Upper lobe of left lung (tissue), 6 donors: ENCODE data around the gene PLS1. TPM values are rescaled to one million over a fixed set of nuclear protein-coding genes. Genes with fewer than 3 reads are reported as not detected.
"Not testable (repeated sequence)": the region's sequence is repeated elsewhere in the genome, so short reads cannot be mapped to it uniquely, and the experiment has no call there.

Source experiments
- ATAC-seq, 2 donors: fragments of 200-7000 bp; cut with Tn5 transposase; one replicate each; pipeline ENCODE4 v1.9.1; 2022; ENCODE audit warnings: mild to moderate bottlenecking in 2 of 2, moderate library complexity in 2 of 2; ENCODE audit not compliant: low FRiP score in 2 of 2
- DNase-seq, 2 donors: peaks; one replicate each; pipeline ENCODE4 v3.0.0-alpha.2; 2019 to 2020
- H3K27ac ChIP-seq, 4 donors: fragments of 200-600 bp; sonication (generic); one replicate each; pipeline ENCODE4 v1.5.1; 2016 to 2019
- H3K27me3 ChIP-seq, 4 donors: fragments of 200-600 bp; sonication (generic); one replicate each; pipeline ENCODE4 v1.5.1; 2017 to 2019
- H3K36me3 ChIP-seq, 4 donors: fragments of 200-600 bp; sonication (generic); one replicate each; pipeline ENCODE4 v1.5.1; 2016 to 2019
- H3K4me1 ChIP-seq, 4 donors: fragments of 200-600 bp; sonication (generic); one replicate each; pipeline ENCODE4 v1.5.1; 2018 to 2019
- H3K4me3 ChIP-seq, 4 donors: fragments of 200-600 bp; sonication (generic); one replicate each; pipeline ENCODE4 v1.5.1; 2017 to 2019; ENCODE audit warnings: mild to moderate bottlenecking in 2 of 4, moderate library complexity in 1 of 4
- H3K9me3 ChIP-seq, 4 donors: fragments of 200-600 bp; sonication (generic); one replicate each; pipeline ENCODE4 v1.5.1; 2018 to 2019
- CTCF ChIP-seq, 6 experiments: fragments of 450-650 bp in 4 of 6; fragments of 200-600 bp in 2 of 6; sonication (generic) in 2 of 6; IDR thresholded peaks; one replicate each; pipeline ENCODE4 v1.5.1; 2016 to 2019; ENCODE audit warnings: antibody characterized with exemption in 6 of 6
- EP300 ChIP-seq, 4 donors: sonication (generic); formaldehyde crosslinking; IDR thresholded peaks; one replicate each; pipeline ENCODE4 v1.5.1; 2017; ENCODE audit warnings: antibody characterized with exemption in 4 of 4, control low read depth in 2 of 4
- POLR2A ChIP-seq, 4 donors: fragments of 450-650 bp; IDR thresholded peaks; one replicate each; pipeline ENCODE4 v1.5.1; 2016 to 2017; ENCODE audit warnings: antibody characterized with exemption in 4 of 4, mild to moderate bottlenecking in 2 of 4
- POLR2AphosphoS5 ChIP-seq, 2 donors: sonication (generic); formaldehyde crosslinking; IDR thresholded peaks; one replicate each; pipeline ENCODE4 v1.5.1; 2017; ENCODE audit warnings: antibody characterized with exemption in 2 of 2
- WGBS, 2 donors: methylation state at CpG; one replicate each; pipeline ENCODE4 v1.1.5; 2017 to 2018; 5-methylcytosine and 5-hydroxymethylcytosine counted together
- total RNA-seq, 6 donors: library from RNA; depleted of rRNA in 4 of 6; stranded (reverse); fragments of >200 nt in 4 of 6; gene quantifications; one replicate each; pipeline versions ENCODE4 v1.1.0 to v1.2.1, GENCODE V29; 2016 to 2021
- donor health status: DM: no; HTN: no; CAD: no; lungs with moderate emphysema.
- donor health status: DM: no; HTN: yes; CAD: no; lungs with severe emphysema.

The PLS1 gene
- total RNA-seq: 10 to 100 TPM in 5 of 6 donors, 1 to 10 TPM in 1; 7.3 to 52.3 (median 21.7) TPM

GRCh38 chr3:142595951-142596725, at the start of gene PLS1:
Gene PLS1 (plus strand): TSS chr3:142596393. CDS start chr3:142664238, 67,845 bp downstream.
- no peaks in the 10 kb centered on the region for H3K9me3 ChIP-seq
- H3K27me3 ChIP-seq: no peaks in the 10 kb centered on the region
- TF ChIP-seq CTCF (IDR thresholded peaks at IDR 0.05) (peak in 4 of 6 experiments; percentile 5 to 37 (median 19)), EP300 (IDR thresholded peaks at IDR 0.05) (no peak), POLR2AphosphoS5 (IDR thresholded peaks at IDR 0.05) (peak; percentile 40 to 86), POLR2A (IDR thresholded peaks at IDR 0.05) (peak in 3 of 4 donors; percentile 59 to 85 (median 71))
- H3K4me1 ChIP-seq: peaks cover 2 to 21% (median 7%) of the 10 kb centered on the region in 4 donors
- H3K4me3 ChIP-seq: peak within 1 kb of the TSS; percentile 44 to 77 (median 58)
- H3K27ac ChIP-seq: peak within 1 kb of the TSS; percentile 66 to 85 (median 83)
- DNase-seq: peak; percentile 88 to 97
- peak; percentile 96 to 98 for ATAC-seq
- no peaks in the 10 kb centered on the region for H3K36me3 ChIP-seq
- WGBS, 2 donors: 0% methylated on average over 16 to 55 of the region's 56 CpGs

- 94 to 97% methylated on average over 7 of the region's 7 CpGs for WGBS, 2 donors
- no peak for DNase-seq
- TF ChIP-seq POLR2AphosphoS5 (IDR thresholded peaks at IDR 0.05) (no peak), POLR2A (IDR thresholded peaks at IDR 0.05) (no peak), EP300 (IDR thresholded peaks at IDR 0.05) (no peak), CTCF (IDR thresholded peaks at IDR 0.05) (no peak)
- no peaks in the 10 kb centered on the region for H3K9me3 ChIP-seq
- no peak for ATAC-seq
- no peaks in the 10 kb centered on the region for H3K4me1 ChIP-seq
- H3K36me3 ChIP-seq: peaks cover 3 to 90% (median 38%) of the 10 kb centered on the region in 4 donors
- no peak overlapping the region for H3K4me3 ChIP-seq
- H3K27ac ChIP-seq: no peak overlapping the region
- H3K27me3 ChIP-seq: no peaks in the 10 kb centered on the region
Observed at GRCh38 chr3:142549986-142550385, 46.2 kb upstream of the PLS1 start.

- H3K27me3 ChIP-seq, H3K4me1 ChIP-seq, ATAC-seq, H3K9me3 ChIP-seq, H3K27ac ChIP-seq, H3K4me3 ChIP-seq, DNase-seq: not testable (repeated sequence)
- 95 to 100% methylated on average over 1 of the region's 1 CpG for WGBS, 2 donors
- peaks cover 9 to 95% (median 45%) of the 10 kb centered on the region in 4 donors for H3K36me3 ChIP-seq
Observed at GRCh38 chr3:142552579-142552978, 43.6 kb upstream of the PLS1 start.

GRCh38 chr3:142553741-142554140, 42.5 kb upstream of the PLS1 start:
- H3K27me3 ChIP-seq: no peaks in the 10 kb centered on the region
- H3K27ac ChIP-seq: no peak overlapping the region
- 96 to 100% methylated on average over 1 of the region's 1 CpG for WGBS, 2 donors
- DNase-seq (no peak), ATAC-seq (no peak)
- H3K9me3 ChIP-seq: no peaks in the 10 kb centered on the region
- TF ChIP-seq POLR2AphosphoS5 (IDR thresholded peaks at IDR 0.05): no peak
- TF ChIP-seq CTCF (IDR thresholded peaks at IDR 0.05): no peak
- no peak for TF ChIP-seq POLR2A (IDR thresholded peaks at IDR 0.05)
- no peak for TF ChIP-seq EP300 (IDR thresholded peaks at IDR 0.05)
- no peak overlapping the region for H3K4me3 ChIP-seq
- peaks cover 9 to 94% (median 46%) of the 10 kb centered on the region in 4 donors for H3K36me3 ChIP-seq
- no peaks in the 10 kb centered on the region for H3K4me1 ChIP-seq

- Histone ChIP-seq H3K4me1 (no peaks in the 10 kb centered on the region), H3K27me3 (no peaks in the 10 kb centered on the region), H3K9me3 (no peaks in the 10 kb centered on the region), H3K4me3 (no peak overlapping the region), H3K36me3 (peaks cover 6 to 88% (median 28%) of the 10 kb centered on the region in 4 donors), H3K27ac (no peak overlapping the region)
- TF ChIP-seq CTCF (IDR thresholded peaks at IDR 0.05): no peak
- DNase-seq (no peak), ATAC-seq (no peak)
Observed at GRCh38 chr3:142560118-142560517, 36.1 kb upstream of the PLS1 start.
